VCaP (cell line): ENCODE data around the gene LGALS14.
A peak's percentile ranks its signal among the peaks of the same experiment; 100 is the strongest.
"Not testable (repeated sequence)": the region's sequence is repeated elsewhere in the genome, so short reads cannot be mapped to it uniquely, and the experiment has no call there.

Experiments
- H3K27ac ChIP-seq: fragments of 450-650 bp; 2 replicates; pipeline ENCODE4 v1.5.1; 2017
- CTCF ChIP-seq: fragments of 450-650 bp; conservative IDR thresholded peaks from 2 replicates; pipeline ENCODE4 v1.5.1; 2017; ENCODE audit warnings: mild to moderate bottlenecking, moderate library complexity

Gene LGALS14

DNA sequence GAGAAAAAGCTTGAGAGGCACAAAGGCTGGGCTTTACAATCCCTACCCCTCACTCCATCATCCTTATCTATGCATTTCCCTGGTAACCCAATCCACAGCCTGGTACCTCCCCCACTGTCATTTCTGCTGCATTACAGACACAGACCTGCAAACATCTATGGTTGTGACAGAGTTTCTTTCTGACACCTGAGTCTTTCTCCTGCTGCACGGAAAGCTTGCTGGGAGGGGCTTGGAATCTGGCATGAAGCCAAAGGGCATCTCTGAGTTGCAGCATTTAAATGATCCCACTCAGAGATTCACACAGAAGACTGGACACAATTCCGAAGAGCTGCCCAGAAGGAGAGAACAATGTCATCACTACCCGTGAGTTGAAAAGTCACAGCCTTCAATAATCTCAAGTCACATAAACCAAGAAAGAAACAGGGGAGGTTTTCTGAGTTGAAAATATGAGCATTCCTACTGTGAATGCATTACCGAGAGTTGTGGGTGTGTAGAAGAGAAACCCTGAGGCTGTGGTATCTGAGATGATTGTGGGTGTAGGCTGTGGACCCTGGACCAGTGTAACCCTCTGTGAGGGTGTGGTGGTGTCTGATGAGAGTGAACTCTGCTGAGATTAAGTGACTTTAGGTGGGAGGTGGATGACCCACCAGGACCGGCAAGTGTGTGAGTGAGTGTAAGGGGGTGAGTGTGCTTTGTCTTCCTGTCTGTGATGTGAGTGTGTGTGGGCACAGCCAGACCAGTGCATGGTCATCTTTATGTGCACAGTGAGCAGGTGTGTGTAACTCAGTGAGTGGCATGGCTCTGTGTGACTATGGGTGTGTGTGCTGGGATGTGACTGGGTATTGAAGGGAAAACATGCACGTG lies at the start of gene LGALS14:
TSS of gene LGALS14 (plus strand) at position 301 of the 864 bp plus-strand sequence. CDS start at position 349, 48 bp downstream.
- no peak within 1 kb of the TSS for H3K27ac ChIP-seq
- no peak for TF ChIP-seq CTCF

DNA sequence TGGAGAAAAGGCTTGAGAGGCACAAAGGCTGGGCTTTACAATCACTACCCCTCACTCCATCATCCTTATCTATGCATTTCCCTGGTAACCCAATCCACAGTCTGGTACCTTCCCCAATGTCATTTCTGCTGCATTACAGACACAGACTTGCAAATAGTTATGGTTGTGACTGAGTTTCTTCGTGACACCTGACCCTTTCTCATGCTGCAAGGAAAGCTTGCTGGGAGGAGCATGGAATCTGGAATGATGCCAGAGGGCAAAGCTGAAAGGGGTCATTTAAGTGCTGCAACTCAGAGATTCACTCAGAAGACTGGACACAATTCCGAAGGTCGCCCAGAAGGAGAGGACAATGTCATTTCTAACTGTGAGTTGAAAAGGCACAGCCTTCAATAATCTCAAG lies 48.7 kb upstream of the LGALS14 start, which contains the start of gene LGALS16:
TSS of gene LGALS16 (plus strand) at position 301 of the 400 bp plus-strand sequence. CDS start at position 350, 49 bp downstream.
- TF ChIP-seq CTCF, result no peak
- no peak within 1 kb of the TSS for H3K27ac ChIP-seq

DNA sequence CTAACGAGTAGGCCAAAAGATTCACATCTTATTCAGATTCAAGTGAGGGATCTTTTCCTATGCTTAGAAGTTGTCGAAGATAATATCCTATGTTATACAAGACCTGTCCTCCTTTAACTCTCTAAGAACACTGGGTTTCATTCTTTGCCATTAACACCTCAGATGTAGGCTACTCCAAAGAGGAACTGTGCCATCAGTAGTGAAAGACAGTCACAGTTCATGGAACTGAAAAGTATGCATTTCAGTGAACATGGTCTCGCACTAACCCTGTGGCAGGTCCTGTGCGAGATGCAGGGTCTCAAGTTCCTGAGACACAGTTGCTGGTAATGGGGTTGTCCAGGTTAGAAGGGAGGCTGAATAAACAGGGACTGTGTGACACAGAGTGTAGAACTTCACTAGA lies 44.5 kb upstream of the LGALS14 start:
- H3K27ac ChIP-seq, result no peak overlapping the region
- TF ChIP-seq CTCF, result no peak

GRCh38 chr19:39660661-39661060 lies 43.6 kb upstream of the LGALS14 start:
- no peak overlapping the region for H3K27ac ChIP-seq
- no peak for TF ChIP-seq CTCF

GRCh38 chr19:39661565-39661964 lies 42.7 kb upstream of the LGALS14 start:
- TF ChIP-seq CTCF, result no peak

GRCh38 chr19:39669860-39670259 lies 34.4 kb upstream of the LGALS14 start:
- H3K27ac ChIP-seq, result not testable (repeated sequence)

More at GRCh38 chr19:39661565-39661964, 42.7 kb upstream of the LGALS14 start:
- no peak overlapping the region for H3K27ac ChIP-seq

DNA sequence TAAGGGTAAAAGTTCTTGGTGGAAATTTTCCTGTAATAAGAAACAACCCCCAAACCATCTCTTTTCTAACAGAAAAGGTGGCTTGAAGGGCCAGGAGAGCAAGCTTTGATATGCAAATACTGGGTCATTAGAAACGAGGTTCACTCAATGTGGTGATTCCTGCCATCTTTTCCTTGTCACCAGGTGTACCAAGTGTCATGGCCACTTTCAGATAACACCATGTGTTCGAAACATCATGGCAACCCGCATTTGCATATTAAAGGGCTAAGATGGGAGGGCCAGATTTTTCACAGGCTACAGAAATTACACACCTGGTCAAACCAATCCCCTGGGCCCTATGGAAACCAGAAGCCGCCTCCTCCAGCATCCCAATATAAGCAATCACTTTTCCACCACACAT lies 33.3 kb upstream of the LGALS14 start:
- TF ChIP-seq CTCF, result no peak
- H3K27ac ChIP-seq, result no peak overlapping the region

DNA sequence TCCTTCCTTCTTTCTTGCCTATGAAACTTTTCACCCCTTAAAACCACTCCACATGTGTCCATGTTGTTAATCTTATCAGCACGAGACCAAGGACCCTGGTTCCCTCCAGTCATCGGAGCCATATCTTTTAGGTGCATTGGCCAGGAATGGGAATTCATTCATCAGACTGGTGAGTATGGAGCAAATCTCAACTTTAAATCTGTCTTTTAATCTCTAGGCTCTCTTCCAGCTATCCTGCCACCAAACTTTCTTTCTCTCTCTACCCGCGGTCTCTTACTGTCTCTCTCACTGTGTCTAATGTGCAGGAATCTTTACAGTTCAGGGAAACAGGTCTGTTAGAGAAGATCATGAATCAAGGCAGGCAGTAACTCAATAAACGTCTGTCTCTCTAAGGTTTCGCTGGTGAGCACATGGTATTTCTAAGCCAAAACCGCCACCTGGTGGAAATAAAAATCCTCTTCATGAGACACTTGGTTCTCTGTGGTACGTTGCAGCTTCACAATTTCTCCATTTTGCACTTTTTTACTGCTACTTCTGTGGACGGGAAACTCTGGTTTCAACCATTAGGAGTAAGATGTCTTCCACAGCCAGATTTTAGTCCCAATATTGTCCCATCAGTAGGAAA lies 32.4 kb upstream of the LGALS14 start:
- H3K27ac ChIP-seq, result no peak overlapping the region

More for the DNA sequence above, 32.4 kb upstream of the LGALS14 start:
- TF ChIP-seq CTCF, result peak; percentile 78
